SK-MEL-5 (cell line): Measurements from ENCODE around the gene SLC22A8. TPM values are rescaled to one million over a fixed set of nuclear protein-coding genes. Genes with fewer than 3 reads are reported as not detected.
A peak's percentile ranks its signal among the peaks of the same experiment; 100 is the strongest.
"Not testable (repeated sequence)": the region's sequence is repeated elsewhere in the genome, so short reads cannot be mapped to it uniquely, and the experiment has no call there.

Source experiments
- DNase-seq: peaks from one replicate; pipeline ENCODE4 v3.0.0-alpha.2; 2016; ENCODE audit warnings: low read depth, low spot score
- in situ Hi-C: cut with HindIII; loops from 2 replicates; pipeline ENCODE4 v1.10.0; 2016; ENCODE audit warnings: low sequenced_read_pairs, high pct_unique_total_duplicates, low pct_unique_long_range_greater_than_20kb
- total RNA-seq: library from RNA; depleted of rRNA; stranded (reverse); fragments of >200 nt; shearing (Covaris generic); gene quantifications from 2 replicates; pipeline ENCODE4 v1.2.3, GENCODE V29; 2014; rRNA removed

Gene SLC22A8
- total RNA-seq, 1 experiment from 2014 or later, result not detected

- in situ Hi-C loops, result no loop called here
- DNase-seq, result peak; percentile 32
Observed at GRCh38 chr11:62958547-62959421, 56.9 kb downstream of the SLC22A8 start.

GRCh38 chr11:62957147-62957546 lies 58.5 kb downstream of the SLC22A8 start:
- no peak for DNase-seq
- in situ Hi-C loops, result no loop called here

- peak; percentile 5 for DNase-seq
- in situ Hi-C loops, result no loop called here
Observed at GRCh38 chr11:62954478-62954877, 61.2 kb downstream of the SLC22A8 start.

GRCh38 chr11:62953811-62954210 lies 61.8 kb downstream of the SLC22A8 start:
- in situ Hi-C loops, result no loop called here
- no peak for DNase-seq

- DNase-seq, result no peak
- in situ Hi-C loops, result no loop called here
Observed at GRCh38 chr11:62948765-62949320, 66.8 kb downstream of the SLC22A8 start.

- DNase-seq, in situ Hi-C loops: not testable (repeated sequence)
Observed at GRCh38 chr11:62945538-62945937, 70.1 kb downstream of the SLC22A8 start.

Other genes with a start within 250 kb of the SLC22A8 start
- gene TAF6L, start 244.4 kb downstream of the SLC22A8 start, total RNA-seq, result 19.7 and 22.6 TPM in 2 replicates
- gene TMEM179B, start 228.4 kb downstream of the SLC22A8 start, total RNA-seq, result 83.6 and 95.0 TPM in 2 replicates
- 23.6 and 23.9 TPM in 2 replicates for gene TMEM223, start 223.8 kb downstream of the SLC22A8 start, total RNA-seq
- gene NXF1, start 210.4 kb downstream of the SLC22A8 start, total RNA-seq, result 11.4 and 16.3 TPM in 2 replicates
- 16.1 and 18.1 TPM in 2 replicates for gene STX5, start 183.8 kb downstream of the SLC22A8 start, total RNA-seq
- gene TEX54, start 183.0 kb downstream of the SLC22A8 start, total RNA-seq, result not detected in 2 replicates
- gene WDR74, start 176.3 kb downstream of the SLC22A8 start, total RNA-seq, result 61.2 and 61.4 TPM in 2 replicates
- 734 and 765 TPM in 2 replicates for gene SLC3A2, start 134.9 kb downstream of the SLC22A8 start, total RNA-seq
- 0.16 and 0.18 TPM in 2 replicates for gene CHRM1, start 94.5 kb downstream of the SLC22A8 start, total RNA-seq
- not detected in 2 replicates for gene SLC22A6, start 30.9 kb downstream of the SLC22A8 start, total RNA-seq
- not detected in 2 replicates for gene SLC22A24, start 128.4 kb upstream of the SLC22A8 start, total RNA-seq
- not detected in 2 replicates for gene SLC22A25, start 227.8 kb upstream of the SLC22A8 start, total RNA-seq